ENCODE data around the gene RBFOX2. TPM values are rescaled to one million over a fixed set of nuclear protein-coding genes. Genes with fewer than 3 reads are reported as not detected.

The RBFOX2 gene
- total and polyA plus RNA-seq, 2 of the 13 experiments (the other 11 are each of a cell fraction or from before 2014, with no cell fraction given): 37.3 to 40.4 TPM

- TF ChIP-seq PRDM15 (CRISPR knock-in tag; IDR thresholded peaks at IDR 0.05): no peak
- peak; percentile 76 for TF ChIP-seq CEBPB (IDR thresholded peaks at IDR 0.05; ENCODE audit: borderline replicate concordance, low read depth, low read length)
- peak; percentile 42 for TF ChIP-seq SALL1 (CRISPR knock-in tag; IDR thresholded peaks at IDR 0.05)
- no peak for TF ChIP-seq ZNF674 (CRISPR knock-in tag; IDR thresholded peaks at IDR 0.05; ENCODE audit: low read depth)
- no peak for TF ChIP-seq FOXA1 (IDR thresholded peaks at IDR 0.05)
- peak; percentile 28; the same call in 1 of the 2 replicates for TF ChIP-seq FOXA1 (CRISPR knock-in tag; IDR thresholded peaks at IDR 0.05)
- no peak for TF ChIP-seq MBNL3 (CRISPR knock-in tag; conservative IDR thresholded peaks at IDR 0.05)
- TF ChIP-seq ZNF451 (CRISPR knock-in tag; IDR thresholded peaks at IDR 0.05): no peak
- TF ChIP-seq ZNF660 (CRISPR knock-in tag; IDR thresholded peaks at IDR 0.05; ENCODE audit: borderline replicate concordance, low read depth): no peak
- TF ChIP-seq ZNF781 (CRISPR knock-in tag; IDR thresholded peaks at IDR 0.05; ENCODE audit: borderline replicate concordance, not compliant biosample characterization): no peak
- no peak for TF ChIP-seq ZZZ3 (CRISPR knock-in tag; IDR thresholded peaks at IDR 0.05; ENCODE audit: borderline replicate concordance)
- no peak for TF ChIP-seq ZNF503 (CRISPR knock-in tag; IDR thresholded peaks at IDR 0.05)
- no peak for TF ChIP-seq NR2C2 (CRISPR knock-in tag; IDR thresholded peaks at IDR 0.05; ENCODE audit: borderline replicate concordance)
- TF ChIP-seq ZMAT5 (CRISPR knock-in tag; IDR thresholded peaks at IDR 0.05; ENCODE audit: borderline replicate concordance, low read depth): no peak
- no peak for TF ChIP-seq DNMT3B (CRISPR knock-in tag; conservative IDR thresholded peaks at IDR 0.05)
- no peak for TF ChIP-seq ZNF724P (CRISPR knock-in tag; IDR thresholded peaks at IDR 0.05; ENCODE audit: borderline replicate concordance)
- no peak for TF ChIP-seq ZBED4 (CRISPR knock-in tag; IDR thresholded peaks at IDR 0.05; ENCODE audit: borderline replicate concordance)
- no peak for TF ChIP-seq SOX13 (IDR thresholded peaks at IDR 0.05)
- peak in 1 of 2 experiments; percentile 23; a peak in 1 of 4 replicates for TF ChIP-seq SOX13 (CRISPR knock-in tag; conservative IDR thresholded peaks at IDR 0.05 in 1 of 2, IDR thresholded peaks at IDR 0.05 in 1 of 2)
- TF ChIP-seq RFX1 (IDR thresholded peaks at IDR 0.05): no peak
- no peak for TF ChIP-seq HDAC6 (IDR thresholded peaks at IDR 0.05; ENCODE audit: low read depth, low read length)
- no peak for TF ChIP-seq AHR (CRISPR knock-in tag; IDR thresholded peaks at IDR 0.05)
Measured at GRCh38 chr22:35809816-35810215, 218.8 kb downstream of the RBFOX2 start (continued).
